Measurements from ENCODE around the gene ITGA2. TPM values are rescaled to one million over a fixed set of nuclear protein-coding genes. Genes with fewer than 3 reads are reported as not detected.

The ITGA2 gene
- polyA plus RNA-seq, 1 donor from 2014 or later: 0.20 TPM

GRCh38 chr5:53128481-53128880 lies 139.3 kb downstream of the ITGA2 start:
- Histone ChIP-seq H3K27ac (ENCODE audit: low read length) (no peak overlapping the region), H3K36me3 (ENCODE audit: insufficient read depth, low read length) (no peaks in the 10 kb centered on the region), H3K4me3 (ENCODE audit: low read length) (no peak overlapping the region), H4K20me1 (ENCODE audit: insufficient read depth) (no peaks in the 10 kb centered on the region), H3K9me3 (ENCODE audit: low read length) (no peaks in the 10 kb centered on the region), H2AFZ (ENCODE audit: low read depth, low read length) (no peak overlapping the region), H3K9me2 (ENCODE audit: insufficient read depth, low read length) (no peaks in the 10 kb centered on the region), H3K79me2 (replicated peaks; ENCODE audit: insufficient read depth, low read length) (no peaks in the 10 kb centered on the region), H3K27me3 (ENCODE audit: insufficient read depth, low read depth, low read length) (no peaks in the 10 kb centered on the region), H3K9ac (ENCODE audit: low read length) (no peak overlapping the region), H3F3A (ENCODE audit: insufficient read depth, low read length, poor library complexity, severe bottlenecking) (no peaks in the 10 kb centered on the region), H3K4me2 (ENCODE audit: low read length) (no peak overlapping the region)
- TF ChIP-seq CTCF (IDR thresholded peaks at IDR 0.05; ENCODE audit: poor library complexity, severe bottlenecking) (no peak), EZH2 (IDR thresholded peaks at IDR 0.05; ENCODE audit: borderline replicate concordance, insufficient read depth, low read length, poor library complexity, severe bottlenecking) (no peak), TAF1 (IDR thresholded peaks at IDR 0.05; ENCODE audit: low read depth) (no peak), REST (IDR thresholded peaks at IDR 0.05; ENCODE audit: borderline replicate concordance) (no peak), POLR2AphosphoS5 (IDR thresholded peaks at IDR 0.05) (no peak), MXI1 (conservative IDR thresholded peaks at IDR 0.05; ENCODE audit: poor library complexity, severe bottlenecking) (no peak), RAD21 (conservative IDR thresholded peaks at IDR 0.05) (no peak), EP300 (conservative IDR thresholded peaks at IDR 0.05; ENCODE audit: poor library complexity, severe bottlenecking) (no peak), SMC3 (conservative IDR thresholded peaks at IDR 0.05; ENCODE audit: poor library complexity) (no peak)

- Histone ChIP-seq H3K9me3 (ENCODE audit: low read length) (no peaks in the 10 kb centered on the region), H3K4me2 (ENCODE audit: low read length) (no peak overlapping the region), H3K27ac (ENCODE audit: low read length) (no peak overlapping the region), H3K9me2 (ENCODE audit: insufficient read depth, low read length) (no peaks in the 10 kb centered on the region), H2AFZ (ENCODE audit: low read depth, low read length) (no peak overlapping the region), H4K20me1 (ENCODE audit: insufficient read depth) (no peaks in the 10 kb centered on the region), H3F3A (ENCODE audit: insufficient read depth, low read length, poor library complexity, severe bottlenecking) (no peaks in the 10 kb centered on the region), H3K27me3 (ENCODE audit: insufficient read depth, low read depth, low read length) (no peaks in the 10 kb centered on the region), H3K36me3 (ENCODE audit: insufficient read depth, low read length) (no peaks in the 10 kb centered on the region), H3K9ac (ENCODE audit: low read length) (no peak overlapping the region), H3K79me2 (replicated peaks; ENCODE audit: insufficient read depth, low read length) (no peaks in the 10 kb centered on the region), H3K4me3 (ENCODE audit: low read length) (no peak overlapping the region)
- no peak for TF ChIP-seq REST (IDR thresholded peaks at IDR 0.05; ENCODE audit: borderline replicate concordance)
- TF ChIP-seq MXI1 (conservative IDR thresholded peaks at IDR 0.05; ENCODE audit: poor library complexity, severe bottlenecking): no peak
- no peak for TF ChIP-seq RAD21 (conservative IDR thresholded peaks at IDR 0.05)
- TF ChIP-seq SMC3 (conservative IDR thresholded peaks at IDR 0.05; ENCODE audit: poor library complexity): no peak
- no peak for TF ChIP-seq EZH2 (IDR thresholded peaks at IDR 0.05; ENCODE audit: borderline replicate concordance, insufficient read depth, low read length, poor library complexity, severe bottlenecking)
- no peak for TF ChIP-seq CTCF (IDR thresholded peaks at IDR 0.05; ENCODE audit: poor library complexity, severe bottlenecking)
Measured at GRCh38 chr5:53130266-53130665, 141.1 kb downstream of the ITGA2 start.
